AG09319 (cell line): ENCODE results near the gene BCL2A1.
"Not testable (repeated sequence)": the region's sequence is repeated elsewhere in the genome, so short reads cannot be mapped to it uniquely, and the experiment has no call there.

Experiments
- DNase-seq: peaks from one replicate; pipeline ENCODE4 v3.0.0-alpha.2; 2010; ENCODE audit warnings: low read depth; ENCODE audit errors: extremely low read depth
- TF ChIP-seq, protein P1 (sequence below): IDR thresholded peaks from 2 replicates; pipeline ENCODE4 v1.5.1; 2011; ENCODE audit warnings: low read depth, mild to moderate bottlenecking, inconsistent platforms, low read length, moderate library complexity

The BCL2A1 gene

GRCh38 chr15:79929412-79929811 lies 41.6 kb downstream of the BCL2A1 start:
- DNase-seq = no peak
- TF ChIP-seq, protein P1, sequence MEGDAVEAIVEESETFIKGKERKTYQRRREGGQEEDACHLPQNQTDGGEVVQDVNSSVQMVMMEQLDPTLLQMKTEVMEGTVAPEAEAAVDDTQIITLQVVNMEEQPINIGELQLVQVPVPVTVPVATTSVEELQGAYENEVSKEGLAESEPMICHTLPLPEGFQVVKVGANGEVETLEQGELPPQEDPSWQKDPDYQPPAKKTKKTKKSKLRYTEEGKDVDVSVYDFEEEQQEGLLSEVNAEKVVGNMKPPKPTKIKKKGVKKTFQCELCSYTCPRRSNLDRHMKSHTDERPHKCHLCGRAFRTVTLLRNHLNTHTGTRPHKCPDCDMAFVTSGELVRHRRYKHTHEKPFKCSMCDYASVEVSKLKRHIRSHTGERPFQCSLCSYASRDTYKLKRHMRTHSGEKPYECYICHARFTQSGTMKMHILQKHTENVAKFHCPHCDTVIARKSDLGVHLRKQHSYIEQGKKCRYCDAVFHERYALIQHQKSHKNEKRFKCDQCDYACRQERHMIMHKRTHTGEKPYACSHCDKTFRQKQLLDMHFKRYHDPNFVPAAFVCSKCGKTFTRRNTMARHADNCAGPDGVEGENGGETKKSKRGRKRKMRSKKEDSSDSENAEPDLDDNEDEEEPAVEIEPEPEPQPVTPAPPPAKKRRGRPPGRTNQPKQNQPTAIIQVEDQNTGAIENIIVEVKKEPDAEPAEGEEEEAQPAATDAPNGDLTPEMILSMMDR = no peak

GRCh38 chr15:79926116-79926515 lies 44.9 kb downstream of the BCL2A1 start:
- DNase-seq = not testable (repeated sequence)

GRCh38 chr15:79924379-79924778 lies 46.6 kb downstream of the BCL2A1 start:
- TF ChIP-seq, protein P1 = no peak
- no peak for DNase-seq

- TF ChIP-seq, protein P1 = no peak
- DNase-seq = peak; percentile 84
Observed at GRCh38 chr15:79923515-79924169, 47.4 kb downstream of the BCL2A1 start.

DNA sequence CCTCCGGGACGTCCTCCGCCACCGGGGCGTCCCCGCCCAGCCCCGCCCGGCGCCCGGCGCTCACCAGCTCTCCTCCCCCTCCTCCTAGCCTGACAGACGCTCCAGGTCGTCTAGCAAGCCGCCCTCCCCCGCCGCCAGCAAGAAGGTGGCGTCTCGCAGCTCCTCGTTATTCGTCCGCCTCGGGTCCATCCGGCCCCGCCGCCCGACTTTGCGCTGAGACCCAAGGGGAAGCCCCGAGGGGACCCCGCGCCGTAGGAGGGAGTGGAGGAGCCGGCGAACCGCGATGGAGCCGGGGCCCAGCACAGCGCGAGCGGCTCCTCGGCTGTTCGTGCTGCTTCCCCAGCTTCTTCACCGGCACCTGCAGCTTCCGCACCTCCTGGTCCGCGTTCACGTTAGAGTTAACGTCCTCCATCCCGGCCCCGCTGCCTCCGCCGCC lies 47.9 kb downstream of the BCL2A1 start:
- DNase-seq = no peak
- TF ChIP-seq, protein P1 = no peak

DNA sequence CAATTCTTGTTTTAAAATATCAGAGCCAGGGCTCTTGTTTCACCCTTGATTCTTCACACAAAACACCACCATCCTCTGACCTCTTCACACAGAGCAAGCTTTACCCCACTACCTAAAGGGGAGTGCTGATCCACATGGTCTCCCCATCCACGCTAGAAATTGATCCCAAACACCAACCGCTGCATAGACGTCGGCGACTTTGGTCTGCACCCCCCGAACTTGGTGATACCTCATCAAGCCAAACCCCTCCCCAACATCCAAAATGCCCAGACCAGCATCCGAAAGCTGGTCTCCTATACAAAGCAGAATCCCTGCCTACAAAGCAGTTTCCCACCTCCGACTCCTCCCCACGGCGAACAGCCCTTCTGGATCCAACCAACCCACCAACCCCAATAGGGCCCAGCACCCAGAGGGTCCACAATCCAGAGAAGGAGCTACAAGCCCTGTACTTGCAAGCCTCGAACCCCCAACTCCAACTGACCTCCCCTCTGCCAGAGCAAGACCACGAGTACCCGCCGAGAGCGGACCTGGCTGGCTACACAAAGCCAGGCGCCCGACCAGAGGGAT lies 48.4 kb downstream of the BCL2A1 start:
- TF ChIP-seq, protein P1 = no peak
- no peak for DNase-seq

GRCh38 chr15:79919749-79920511 lies 51.1 kb downstream of the BCL2A1 start:
- no peak for DNase-seq

More at GRCh38 chr15:79919749-79920511, 51.1 kb downstream of the BCL2A1 start:
- TF ChIP-seq, protein P1 = no peak
